MM.1S (cell line): ENCODE data around the gene CSF1R.

Experiments
- DNase-seq: peaks from one replicate; pipeline ENCODE4 v3.0.0-alpha.2; 2015
- H2AFZ ChIP-seq: fragments of 300-600 bp; sonication (generic); 2 replicates; pipeline ENCODE4 v1.6.0; 2016; ENCODE audit warnings: antibody characterized with exemption, low read length
- H3F3A ChIP-seq: fragments of 300-600 bp; sonication (generic); 2 replicates; pipeline ENCODE4 v1.6.1; 2016; ENCODE audit warnings: mild to moderate bottlenecking, antibody characterized with exemption, low read length, moderate library complexity, mixed read lengths; ENCODE audit not compliant: insufficient read depth
- H3K27ac ChIP-seq: fragments of 300-600 bp; sonication (generic); 2 replicates; pipeline ENCODE4 v1.5.1; 2016; ENCODE audit warnings: mild to moderate bottlenecking, low read length
- H3K27me3 ChIP-seq: fragments of 300-600 bp; sonication (generic); replicated peaks from 2 replicates; pipeline ENCODE4 v1.6.0; 2016; ENCODE audit warnings: low read length; ENCODE audit not compliant: insufficient read depth
- H3K36me3 ChIP-seq: fragments of 300-600 bp; sonication (generic); replicated peaks from 2 replicates; pipeline ENCODE4 v1.6.1; 2016; ENCODE audit warnings: mild to moderate bottlenecking, low read length, mixed read lengths; ENCODE audit not compliant: insufficient read depth
- H3K4me1 ChIP-seq: fragments of 300-600 bp; sonication (generic); 2 replicates; pipeline ENCODE4 v1.6.1; 2016; ENCODE audit warnings: low read length, mixed read lengths
- H3K4me2 ChIP-seq: fragments of 300-600 bp; sonication (generic); 2 replicates; pipeline ENCODE4 v1.6.0; 2016; ENCODE audit warnings: low read depth, low read length
- H3K4me3 ChIP-seq: fragments of 300-600 bp; sonication (generic); 2 replicates; pipeline ENCODE4 v1.5.1; 2016; ENCODE audit warnings: low read length, mixed read lengths
- H3K79me2 ChIP-seq: fragments of 300-600 bp; sonication (generic); 2 replicates; pipeline ENCODE4 v1.6.1; 2016; ENCODE audit warnings: mixed run types, low read length, mixed read lengths
- H3K9ac ChIP-seq: fragments of 300-600 bp; sonication (generic); 2 replicates; pipeline ENCODE4 v1.6.1; 2016; ENCODE audit warnings: low read length, mixed read lengths
- H3K9me2 ChIP-seq: fragments of 300-600 bp; sonication (generic); replicated peaks from 2 replicates; pipeline ENCODE4 v1.6.1; 2016; ENCODE audit warnings: mild to moderate bottlenecking, low read length, mixed read lengths; ENCODE audit not compliant: insufficient read depth
- H3K9me3 ChIP-seq: fragments of 300-600 bp; sonication (generic); replicated peaks from 2 replicates; pipeline ENCODE4 v1.6.1; 2016; ENCODE audit warnings: mild to moderate bottlenecking, low read length, mixed read lengths; ENCODE audit not compliant: insufficient read depth
- H4K20me1 ChIP-seq: fragments of 300-600 bp; sonication (generic); 2 replicates; pipeline ENCODE4 v1.6.1; 2016; ENCODE audit warnings: mild to moderate bottlenecking, low read length, moderate library complexity, mixed read lengths; ENCODE audit not compliant: insufficient read depth
- EZH2 ChIP-seq: fragments of 300-600 bp; sonication (generic); optimal IDR thresholded peaks from 2 replicates; pipeline ENCODE3; 2017; ENCODE audit warnings: low read depth, mild to moderate bottlenecking, antibody characterized with exemption, low read length, mixed read lengths
- EZH2phosphoT487 ChIP-seq: fragments of 300-600 bp; sonication (generic); IDR thresholded peaks from 2 replicates; pipeline ENCODE4 v1.6.1; 2018; ENCODE audit warnings: antibody characterized with exemption, low read length
- TF ChIP-seq, protein P1 (sequence below): fragments of 300-600 bp; sonication (generic); IDR thresholded peaks from 2 replicates; pipeline ENCODE4 v1.5.1; 2016; ENCODE audit warnings: antibody characterized with exemption, low read length, mixed read lengths

Gene CSF1R

DNA sequence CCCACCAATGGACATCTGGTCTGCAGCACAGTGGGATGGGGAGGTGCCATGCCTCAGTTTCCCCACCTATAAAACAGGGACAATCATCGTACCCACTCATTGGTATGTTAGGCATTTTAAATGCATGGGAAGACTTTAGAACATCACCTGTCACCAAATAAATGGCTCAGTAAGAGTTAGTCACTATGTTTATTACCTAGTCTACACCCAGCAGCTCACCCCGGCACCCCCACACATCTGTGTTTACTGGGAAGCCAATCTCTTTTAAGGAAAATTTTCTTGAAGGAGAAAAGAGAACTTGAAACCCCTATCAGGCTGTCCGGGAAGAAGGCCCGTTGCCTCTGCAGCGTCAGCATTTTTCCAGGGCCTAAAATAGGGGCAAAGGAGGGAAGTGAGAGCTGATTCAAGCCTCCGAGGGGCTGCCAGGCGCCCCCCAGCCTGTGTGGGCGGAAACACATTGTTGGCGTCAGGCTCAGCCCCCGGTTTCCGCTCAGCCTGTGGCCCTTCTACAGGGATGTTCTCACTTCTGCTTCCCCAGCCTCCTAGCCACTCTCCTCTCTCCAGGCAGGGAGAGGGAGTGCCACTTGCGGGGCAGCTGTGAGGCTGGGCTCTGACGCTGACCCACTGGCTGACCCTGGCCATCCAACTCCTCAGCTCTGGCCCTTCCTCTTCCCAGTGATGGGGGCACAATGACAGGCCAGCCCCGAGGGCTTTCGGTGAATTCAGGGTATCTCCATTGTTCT is 4.6 kb downstream of the CSF1R start:
- no peak overlapping the region for H2AFZ ChIP-seq
- H3K27me3 ChIP-seq: no peaks in the 10 kb centered on the region
- H3K4me3 ChIP-seq: no peak overlapping the region
- no peak overlapping the region for H3K9ac ChIP-seq
- H3K9me3 ChIP-seq: no peaks in the 10 kb centered on the region
- no peak overlapping the region for H3K4me2 ChIP-seq
- H3K27ac ChIP-seq: no peak overlapping the region
- no peaks in the 10 kb centered on the region for H3K9me2 ChIP-seq
- no peaks in the 10 kb centered on the region for H3F3A ChIP-seq
- H4K20me1 ChIP-seq: no peaks in the 10 kb centered on the region
- TF ChIP-seq, protein P1, sequence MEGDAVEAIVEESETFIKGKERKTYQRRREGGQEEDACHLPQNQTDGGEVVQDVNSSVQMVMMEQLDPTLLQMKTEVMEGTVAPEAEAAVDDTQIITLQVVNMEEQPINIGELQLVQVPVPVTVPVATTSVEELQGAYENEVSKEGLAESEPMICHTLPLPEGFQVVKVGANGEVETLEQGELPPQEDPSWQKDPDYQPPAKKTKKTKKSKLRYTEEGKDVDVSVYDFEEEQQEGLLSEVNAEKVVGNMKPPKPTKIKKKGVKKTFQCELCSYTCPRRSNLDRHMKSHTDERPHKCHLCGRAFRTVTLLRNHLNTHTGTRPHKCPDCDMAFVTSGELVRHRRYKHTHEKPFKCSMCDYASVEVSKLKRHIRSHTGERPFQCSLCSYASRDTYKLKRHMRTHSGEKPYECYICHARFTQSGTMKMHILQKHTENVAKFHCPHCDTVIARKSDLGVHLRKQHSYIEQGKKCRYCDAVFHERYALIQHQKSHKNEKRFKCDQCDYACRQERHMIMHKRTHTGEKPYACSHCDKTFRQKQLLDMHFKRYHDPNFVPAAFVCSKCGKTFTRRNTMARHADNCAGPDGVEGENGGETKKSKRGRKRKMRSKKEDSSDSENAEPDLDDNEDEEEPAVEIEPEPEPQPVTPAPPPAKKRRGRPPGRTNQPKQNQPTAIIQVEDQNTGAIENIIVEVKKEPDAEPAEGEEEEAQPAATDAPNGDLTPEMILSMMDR: no peak
- TF ChIP-seq EZH2phosphoT487 (no peak), EZH2 (no peak)
- no peaks in the 10 kb centered on the region for H3K36me3 ChIP-seq
- DNase-seq: no peak
- H3K79me2 ChIP-seq: no peaks in the 10 kb centered on the region
- H3K4me1 ChIP-seq: no peaks in the 10 kb centered on the region

DNA sequence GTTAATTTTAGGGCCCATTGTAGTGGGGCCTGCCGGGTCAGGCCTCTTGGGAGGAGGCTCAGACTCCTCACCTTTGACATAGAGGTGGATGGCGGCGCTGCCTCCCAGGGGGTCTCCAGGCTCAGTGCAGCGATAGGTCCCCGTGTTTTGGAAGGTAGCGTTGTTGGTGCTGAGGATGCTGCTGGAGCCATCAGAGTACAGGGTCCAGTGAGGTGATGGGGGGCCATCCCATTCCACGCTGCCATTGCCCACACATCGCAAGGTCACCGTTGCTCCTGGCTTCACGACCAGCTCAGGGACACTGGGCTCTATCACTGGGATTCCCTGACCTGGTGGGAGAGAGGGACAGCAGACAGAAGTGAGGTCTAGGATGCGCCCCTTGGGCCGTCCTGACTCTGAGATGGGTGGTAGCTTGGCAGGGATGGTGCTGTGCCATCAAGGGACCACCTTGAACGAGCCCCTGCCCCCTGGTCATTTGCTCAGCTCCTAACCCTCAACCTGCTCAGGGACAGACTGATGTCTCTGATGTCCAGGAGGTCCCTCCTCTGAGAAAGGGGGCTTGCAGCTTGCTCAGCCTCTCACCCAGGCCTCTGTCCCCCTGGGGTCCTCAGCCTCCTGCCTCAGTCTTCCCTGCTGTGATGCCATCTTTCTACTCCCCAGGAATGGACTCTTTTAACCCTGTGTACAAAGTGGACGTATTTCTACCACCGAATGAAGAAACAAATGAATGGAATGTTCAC is 5.5 kb downstream of the CSF1R start:
- TF ChIP-seq EZH2phosphoT487 (no peak), EZH2 (no peak)
- TF ChIP-seq, protein P1: no peak
- Histone ChIP-seq H3K27me3 (no peaks in the 10 kb centered on the region), H3K27ac (no peak overlapping the region), H3K79me2 (no peaks in the 10 kb centered on the region), H3K4me3 (no peak overlapping the region), H3K9me3 (no peaks in the 10 kb centered on the region), H3K4me1 (no peaks in the 10 kb centered on the region), H3F3A (no peaks in the 10 kb centered on the region), H3K36me3 (no peaks in the 10 kb centered on the region), H3K9me2 (no peaks in the 10 kb centered on the region), H3K9ac (no peak overlapping the region), H3K4me2 (no peak overlapping the region), H2AFZ (no peak overlapping the region), H4K20me1 (no peaks in the 10 kb centered on the region)
- no peak for DNase-seq

DNA sequence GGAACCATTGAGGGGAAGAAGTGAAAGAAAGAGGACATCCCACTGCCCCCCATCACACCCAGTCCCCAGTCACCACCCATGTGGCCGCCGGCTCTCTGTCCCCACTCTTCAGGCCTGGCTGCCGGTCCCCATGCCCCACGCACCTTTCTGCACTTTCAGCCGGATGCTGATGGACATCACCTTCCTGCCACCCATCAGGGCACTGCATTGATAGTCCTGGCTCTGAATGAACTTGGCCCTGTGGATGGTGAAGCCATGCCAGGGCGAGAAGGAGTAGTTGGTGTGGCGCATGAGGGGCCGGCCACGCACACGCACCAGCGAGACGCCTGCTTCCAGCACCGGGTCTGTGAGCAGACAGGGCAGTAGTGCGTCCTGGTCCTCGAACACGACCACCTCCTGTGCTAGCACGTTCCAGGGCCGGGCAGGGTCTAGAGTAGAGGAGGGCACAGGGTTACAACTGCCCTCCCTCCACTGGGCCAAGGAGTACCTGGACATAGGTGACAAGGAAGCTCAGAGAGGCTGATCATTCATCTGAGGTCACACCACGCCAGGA is 6.4 kb downstream of the CSF1R start:
- no peak overlapping the region for H3K4me3 ChIP-seq
- no peak for DNase-seq
- no peak overlapping the region for H3K4me2 ChIP-seq
- H4K20me1 ChIP-seq: no peaks in the 10 kb centered on the region
- no peaks in the 10 kb centered on the region for H3K27me3 ChIP-seq
- no peaks in the 10 kb centered on the region for H3K9me3 ChIP-seq
- no peaks in the 10 kb centered on the region for H3F3A ChIP-seq
- TF ChIP-seq EZH2 (no peak), EZH2phosphoT487 (no peak)
- TF ChIP-seq, protein P1: no peak
- H3K9ac ChIP-seq: no peak overlapping the region
- no peak overlapping the region for H3K27ac ChIP-seq
- no peaks in the 10 kb centered on the region for H3K36me3 ChIP-seq
- no peak overlapping the region for H2AFZ ChIP-seq
- H3K9me2 ChIP-seq: no peaks in the 10 kb centered on the region
- no peaks in the 10 kb centered on the region for H3K4me1 ChIP-seq
- no peaks in the 10 kb centered on the region for H3K79me2 ChIP-seq
